ENCODE data around the gene DNAAF1.

GRCh38 chr16:84226026-84226425 lies 80.9 kb downstream of the DNAAF1 start:
- no peak for TF ChIP-seq CTCF (IDR thresholded peaks at IDR 0.05)
- TF ChIP-seq POLR2AphosphoS5 (IDR thresholded peaks at IDR 0.05; ENCODE audit: low read depth, low read length): no peak
- no peak for TF ChIP-seq REST (IDR thresholded peaks at IDR 0.05; ENCODE audit: insufficient read depth in 1 of 2, low read depth in 2 of 2, low read length in 1 of 2)
- TF ChIP-seq SIN3A (IDR thresholded peaks at IDR 0.05; ENCODE audit: borderline replicate concordance, insufficient read depth, low read depth, low read length): no peak
- no peak for TF ChIP-seq TCF7L2 (IDR thresholded peaks at IDR 0.05; ENCODE audit: low read depth, low read length)
